ENCODE data around the gene CABLES1. TPM values are rescaled to one million over a fixed set of nuclear protein-coding genes. Genes with fewer than 3 reads are reported as not detected.

CABLES1 gene
- total RNA-seq, 4 donors from 2014 or later, result 6.6 to 28.5 (median 19.5) TPM

- no peak overlapping the region for H3K4me3 ChIP-seq
- no peaks in the 10 kb centered on the region for H3K9me3 ChIP-seq
- no peak overlapping the region for H3K27ac ChIP-seq
- DNase-seq, result no peak
- no peaks in the 10 kb centered on the region for H3K4me1 ChIP-seq
- H3K27me3 ChIP-seq, result no peaks in the 10 kb centered on the region
- no peaks in the 10 kb centered on the region for H3K36me3 ChIP-seq
- TF ChIP-seq POLR2A (IDR thresholded peaks at IDR 0.05) (no peak), CTCF (IDR thresholded peaks at IDR 0.05) (no peak)
Measured at GRCh38 chr18:23162473-23162872, 27.2 kb downstream of the CABLES1 start.

- Histone ChIP-seq H3K4me3 (no peak overlapping the region), H3K27me3 (no peaks in the 10 kb centered on the region), H3K36me3 (no peaks in the 10 kb centered on the region), H3K4me1 (no peaks in the 10 kb centered on the region), H3K27ac (no peak overlapping the region), H3K9me3 (no peaks in the 10 kb centered on the region)
- no peak for TF ChIP-seq POLR2A (IDR thresholded peaks at IDR 0.05)
- TF ChIP-seq CTCF (IDR thresholded peaks at IDR 0.05), result no peak
- DNase-seq, result no peak
Measured at GRCh38 chr18:23163786-23164533, 28.7 kb downstream of the CABLES1 start.

- no peak overlapping the region for H3K4me3 ChIP-seq
- H3K9me3 ChIP-seq, result no peaks in the 10 kb centered on the region
- TF ChIP-seq POLR2A (IDR thresholded peaks at IDR 0.05) (no peak), CTCF (IDR thresholded peaks at IDR 0.05) (no peak)
- no peak overlapping the region for H3K27ac ChIP-seq
- no peaks in the 10 kb centered on the region for H3K4me1 ChIP-seq
- H3K36me3 ChIP-seq, result no peaks in the 10 kb centered on the region
- H3K27me3 ChIP-seq, result no peaks in the 10 kb centered on the region
- DNase-seq, result no peak
Measured at GRCh38 chr18:23165271-23166068, 30.2 kb downstream of the CABLES1 start.

- H3K36me3 ChIP-seq, result no peaks in the 10 kb centered on the region
- no peaks in the 10 kb centered on the region for H3K27me3 ChIP-seq
- H3K9me3 ChIP-seq, result no peaks in the 10 kb centered on the region
- TF ChIP-seq CTCF (IDR thresholded peaks at IDR 0.05) (no peak), POLR2A (IDR thresholded peaks at IDR 0.05) (no peak)
- no peak overlapping the region for H3K27ac ChIP-seq
- no peaks in the 10 kb centered on the region for H3K4me1 ChIP-seq
- DNase-seq, result no peak
- no peak overlapping the region for H3K4me3 ChIP-seq
Measured at GRCh38 chr18:23166891-23167541, 31.7 kb downstream of the CABLES1 start.

GRCh38 chr18:23169673-23170044 is 34.4 kb downstream of the CABLES1 start:
- H3K4me1 ChIP-seq, result no peaks in the 10 kb centered on the region
- no peak overlapping the region for H3K4me3 ChIP-seq
- H3K36me3 ChIP-seq, result no peaks in the 10 kb centered on the region
- no peaks in the 10 kb centered on the region for H3K27me3 ChIP-seq
- no peak overlapping the region for H3K27ac ChIP-seq
- no peak for TF ChIP-seq CTCF (IDR thresholded peaks at IDR 0.05)
- no peak for TF ChIP-seq POLR2A (IDR thresholded peaks at IDR 0.05)
- no peak for DNase-seq
- no peaks in the 10 kb centered on the region for H3K9me3 ChIP-seq

Measured in Peyer's patch (tissue), 4 donors.